Measurements from ENCODE around the gene CLCN6. TPM values are rescaled to one million over a fixed set of nuclear protein-coding genes. Genes with fewer than 3 reads are reported as not detected.

The CLCN6 gene
- total and polyA plus RNA-seq, 2 of the 8 experiments (the other 6 are each of a cell fraction or from before 2014, with no cell fraction given) = 15.7 to 26.0 TPM

DNA sequence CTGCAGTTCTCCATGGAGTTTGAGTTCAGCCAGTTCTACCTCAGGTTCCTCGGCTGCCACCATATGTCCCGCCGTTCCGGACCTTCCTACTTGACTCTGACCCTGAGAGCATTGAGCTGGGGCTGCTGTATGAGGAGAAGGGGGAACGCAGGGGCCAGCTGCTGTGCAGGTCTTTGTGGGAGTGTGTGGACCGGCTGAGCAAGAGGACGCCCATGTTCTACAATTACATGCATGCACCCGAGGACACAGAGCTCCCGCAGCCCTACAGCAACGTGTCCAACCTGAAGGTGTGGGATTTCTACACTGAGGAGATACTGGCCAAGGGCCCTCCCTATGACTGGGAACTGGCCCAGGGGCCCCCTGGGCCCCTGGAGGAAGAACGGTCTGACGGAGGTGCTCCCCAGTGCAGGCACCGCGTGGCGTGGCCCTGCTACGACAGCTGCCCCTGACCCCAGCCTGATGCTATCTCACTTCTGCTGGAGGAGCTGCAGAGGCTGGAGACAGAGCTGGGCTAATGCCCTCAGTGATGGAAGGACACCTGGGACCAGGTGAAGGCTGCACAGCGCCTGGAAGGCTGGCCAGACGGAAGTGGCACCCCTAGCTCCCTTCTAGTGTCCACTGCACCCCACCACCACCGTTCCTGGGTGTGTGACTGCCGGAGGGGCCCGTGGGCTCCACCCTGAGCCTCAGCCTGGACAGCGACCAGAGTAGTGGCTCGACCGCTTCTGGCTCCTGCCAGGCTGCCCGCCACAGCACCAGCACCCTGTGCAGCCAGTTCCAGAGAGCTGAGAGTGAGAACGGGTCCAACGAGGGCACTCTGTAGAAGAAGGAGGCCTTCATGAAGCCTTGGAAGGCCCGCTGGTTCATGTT, 73.6 kb downstream of the CLCN6 start (continued):
- TF ChIP-seq, protein P1, sequence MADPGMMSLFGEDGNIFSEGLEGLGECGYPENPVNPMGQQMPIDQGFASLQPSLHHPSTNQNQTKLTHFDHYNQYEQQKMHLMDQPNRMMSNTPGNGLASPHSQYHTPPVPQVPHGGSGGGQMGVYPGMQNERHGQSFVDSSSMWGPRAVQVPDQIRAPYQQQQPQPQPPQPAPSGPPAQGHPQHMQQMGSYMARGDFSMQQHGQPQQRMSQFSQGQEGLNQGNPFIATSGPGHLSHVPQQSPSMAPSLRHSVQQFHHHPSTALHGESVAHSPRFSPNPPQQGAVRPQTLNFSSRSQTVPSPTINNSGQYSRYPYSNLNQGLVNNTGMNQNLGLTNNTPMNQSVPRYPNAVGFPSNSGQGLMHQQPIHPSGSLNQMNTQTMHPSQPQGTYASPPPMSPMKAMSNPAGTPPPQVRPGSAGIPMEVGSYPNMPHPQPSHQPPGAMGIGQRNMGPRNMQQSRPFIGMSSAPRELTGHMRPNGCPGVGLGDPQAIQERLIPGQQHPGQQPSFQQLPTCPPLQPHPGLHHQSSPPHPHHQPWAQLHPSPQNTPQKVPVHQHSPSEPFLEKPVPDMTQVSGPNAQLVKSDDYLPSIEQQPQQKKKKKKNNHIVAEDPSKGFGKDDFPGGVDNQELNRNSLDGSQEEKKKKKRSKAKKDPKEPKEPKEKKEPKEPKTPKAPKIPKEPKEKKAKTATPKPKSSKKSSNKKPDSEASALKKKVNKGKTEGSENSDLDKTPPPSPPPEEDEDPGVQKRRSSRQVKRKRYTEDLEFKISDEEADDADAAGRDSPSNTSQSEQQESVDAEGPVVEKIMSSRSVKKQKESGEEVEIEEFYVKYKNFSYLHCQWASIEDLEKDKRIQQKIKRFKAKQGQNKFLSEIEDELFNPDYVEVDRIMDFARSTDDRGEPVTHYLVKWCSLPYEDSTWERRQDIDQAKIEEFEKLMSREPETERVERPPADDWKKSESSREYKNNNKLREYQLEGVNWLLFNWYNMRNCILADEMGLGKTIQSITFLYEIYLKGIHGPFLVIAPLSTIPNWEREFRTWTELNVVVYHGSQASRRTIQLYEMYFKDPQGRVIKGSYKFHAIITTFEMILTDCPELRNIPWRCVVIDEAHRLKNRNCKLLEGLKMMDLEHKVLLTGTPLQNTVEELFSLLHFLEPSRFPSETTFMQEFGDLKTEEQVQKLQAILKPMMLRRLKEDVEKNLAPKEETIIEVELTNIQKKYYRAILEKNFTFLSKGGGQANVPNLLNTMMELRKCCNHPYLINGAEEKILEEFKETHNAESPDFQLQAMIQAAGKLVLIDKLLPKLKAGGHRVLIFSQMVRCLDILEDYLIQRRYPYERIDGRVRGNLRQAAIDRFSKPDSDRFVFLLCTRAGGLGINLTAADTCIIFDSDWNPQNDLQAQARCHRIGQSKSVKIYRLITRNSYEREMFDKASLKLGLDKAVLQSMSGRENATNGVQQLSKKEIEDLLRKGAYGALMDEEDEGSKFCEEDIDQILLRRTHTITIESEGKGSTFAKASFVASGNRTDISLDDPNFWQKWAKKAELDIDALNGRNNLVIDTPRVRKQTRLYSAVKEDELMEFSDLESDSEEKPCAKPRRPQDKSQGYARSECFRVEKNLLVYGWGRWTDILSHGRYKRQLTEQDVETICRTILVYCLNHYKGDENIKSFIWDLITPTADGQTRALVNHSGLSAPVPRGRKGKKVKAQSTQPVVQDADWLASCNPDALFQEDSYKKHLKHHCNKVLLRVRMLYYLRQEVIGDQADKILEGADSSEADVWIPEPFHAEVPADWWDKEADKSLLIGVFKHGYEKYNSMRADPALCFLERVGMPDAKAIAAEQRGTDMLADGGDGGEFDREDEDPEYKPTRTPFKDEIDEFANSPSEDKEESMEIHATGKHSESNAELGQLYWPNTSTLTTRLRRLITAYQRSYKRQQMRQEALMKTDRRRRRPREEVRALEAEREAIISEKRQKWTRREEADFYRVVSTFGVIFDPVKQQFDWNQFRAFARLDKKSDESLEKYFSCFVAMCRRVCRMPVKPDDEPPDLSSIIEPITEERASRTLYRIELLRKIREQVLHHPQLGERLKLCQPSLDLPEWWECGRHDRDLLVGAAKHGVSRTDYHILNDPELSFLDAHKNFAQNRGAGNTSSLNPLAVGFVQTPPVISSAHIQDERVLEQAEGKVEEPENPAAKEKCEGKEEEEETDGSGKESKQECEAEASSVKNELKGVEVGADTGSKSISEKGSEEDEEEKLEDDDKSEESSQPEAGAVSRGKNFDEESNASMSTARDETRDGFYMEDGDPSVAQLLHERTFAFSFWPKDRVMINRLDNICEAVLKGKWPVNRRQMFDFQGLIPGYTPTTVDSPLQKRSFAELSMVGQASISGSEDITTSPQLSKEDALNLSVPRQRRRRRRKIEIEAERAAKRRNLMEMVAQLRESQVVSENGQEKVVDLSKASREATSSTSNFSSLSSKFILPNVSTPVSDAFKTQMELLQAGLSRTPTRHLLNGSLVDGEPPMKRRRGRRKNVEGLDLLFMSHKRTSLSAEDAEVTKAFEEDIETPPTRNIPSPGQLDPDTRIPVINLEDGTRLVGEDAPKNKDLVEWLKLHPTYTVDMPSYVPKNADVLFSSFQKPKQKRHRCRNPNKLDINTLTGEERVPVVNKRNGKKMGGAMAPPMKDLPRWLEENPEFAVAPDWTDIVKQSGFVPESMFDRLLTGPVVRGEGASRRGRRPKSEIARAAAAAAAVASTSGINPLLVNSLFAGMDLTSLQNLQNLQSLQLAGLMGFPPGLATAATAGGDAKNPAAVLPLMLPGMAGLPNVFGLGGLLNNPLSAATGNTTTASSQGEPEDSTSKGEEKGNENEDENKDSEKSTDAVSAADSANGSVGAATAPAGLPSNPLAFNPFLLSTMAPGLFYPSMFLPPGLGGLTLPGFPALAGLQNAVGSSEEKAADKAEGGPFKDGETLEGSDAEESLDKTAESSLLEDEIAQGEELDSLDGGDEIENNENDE (IDR thresholded peaks at IDR 0.05; ENCODE audit: insufficient replicate concordance, low read length) = no peak
- no peak for TF ChIP-seq FOSL1 (IDR thresholded peaks at IDR 0.05; ENCODE audit: insufficient read depth, low read depth, low read length)
- no peak for TF ChIP-seq EP300 (IDR thresholded peaks at IDR 0.05; ENCODE audit: borderline replicate concordance in 1 of 2, low read depth in 2 of 2, low read length in 2 of 2)
- TF ChIP-seq SP1 (IDR thresholded peaks at IDR 0.05; ENCODE audit: low read depth, low read length) = no peak
- no peak for TF ChIP-seq NRF1 (IDR thresholded peaks at IDR 0.05; ENCODE audit: low read depth, low read length)
- TF ChIP-seq RAD21 (IDR thresholded peaks at IDR 0.05 in 1 of 2, conservative IDR thresholded peaks at IDR 0.05 in 1 of 2; ENCODE audit: low read depth in 2 of 2, low read length in 2 of 2) = no peak
- no peak for TF ChIP-seq SRF (IDR thresholded peaks at IDR 0.05; ENCODE audit: low read depth, low read length)
- TF ChIP-seq YY1 (IDR thresholded peaks at IDR 0.05; ENCODE audit: low read depth, low read length) = no peak
- no peak for TF ChIP-seq SIX5 (IDR thresholded peaks at IDR 0.05; ENCODE audit: low read depth, low read length)
